Non-pigmented ciliary epithelial cell (primary cell): ENCODE results near the gene MAML1.
"Not testable (repeated sequence)": the region's sequence is repeated elsewhere in the genome, so short reads cannot be mapped to it uniquely, and the experiment has no call there.

Source experiments
- DNase-seq: peaks from one replicate; pipeline ENCODE4 v3.0.0-alpha.2; 2010; ENCODE audit warnings: low read depth

MAML1 gene

GRCh38 chr5:179769271-179769670, 36.6 kb downstream of the MAML1 start:
- no peak for DNase-seq

GRCh38 chr5:179769796-179770195, 37.2 kb downstream of the MAML1 start:
- no peak for DNase-seq

- no peak for DNase-seq
These were observed 38.8 kb downstream of the MAML1 start for GRCh38 chr5:179771311-179771895.

GRCh38 chr5:179772351-179772750, 39.7 kb downstream of the MAML1 start:
- DNase-seq, result no peak

- DNase-seq, result no peak
These were observed 41.0 kb downstream of the MAML1 start for GRCh38 chr5:179773686-179774040.

GRCh38 chr5:179774442-179774841, 41.8 kb downstream of the MAML1 start:
- no peak for DNase-seq

GRCh38 chr5:179776411-179776938, 43.9 kb downstream of the MAML1 start:
- no peak for DNase-seq

- no peak for DNase-seq
These were observed 44.8 kb downstream of the MAML1 start for GRCh38 chr5:179777456-179777855.

- DNase-seq, result no peak
These were observed 45.3 kb downstream of the MAML1 start for GRCh38 chr5:179777909-179778308.

GRCh38 chr5:179778591-179778990, 46.0 kb downstream of the MAML1 start:
- no peak for DNase-seq

- no peak for DNase-seq
These were observed 47.2 kb downstream of the MAML1 start for GRCh38 chr5:179779826-179780225.

- DNase-seq, result no peak
These were observed 47.7 kb downstream of the MAML1 start for GRCh38 chr5:179780362-179780761.

- DNase-seq, result no peak
These were observed 49.2 kb downstream of the MAML1 start for GRCh38 chr5:179781846-179782245.

- no peak for DNase-seq
These were observed 50.5 kb downstream of the MAML1 start for GRCh38 chr5:179783128-179783527.

GRCh38 chr5:179786861-179787260, 54.2 kb downstream of the MAML1 start:
- no peak for DNase-seq

- no peak for DNase-seq
These were observed 55.7 kb downstream of the MAML1 start for GRCh38 chr5:179788193-179788854.

- not testable (repeated sequence) for DNase-seq
These were observed 56.7 kb downstream of the MAML1 start for GRCh38 chr5:179789278-179789677.

- DNase-seq, result no peak
These were observed 59.4 kb downstream of the MAML1 start for GRCh38 chr5:179791881-179792611.

GRCh38 chr5:179792612-179793467, 60.2 kb downstream of the MAML1 start:
- no peak for DNase-seq

GRCh38 chr5:179793468-179794139, 61.0 kb downstream of the MAML1 start, which contains the start of gene LTC4S:
LTC4S (plus strand) TSS chr5:179793986; CDS start chr5:179794081, 95 bp downstream.
- DNase-seq, result no peak

- DNase-seq, result no peak
These were observed 61.5 kb downstream of the MAML1 start for GRCh38 chr5:179794171-179794570.

GRCh38 chr5:179794575-179794974, 62.0 kb downstream of the MAML1 start:
- DNase-seq, result no peak
